Endothelial cell of umbilical vein (primary cell): Measurements from ENCODE around the gene TCF7. TPM values are rescaled to one million over a fixed set of nuclear protein-coding genes. Genes with fewer than 3 reads are reported as not detected.

ENCODE experiments used
- Bru-seq: library from RNA; stranded (reverse); fragments of 400-500 nt; gene quantifications from one replicate; lab custom pipeline; 2021; lab: Mats Ljungman, UMichigan
- BruChase-seq, 2 experiments: library from RNA; stranded (reverse); fragments of 400-500 nt; gene quantifications; one replicate each; lab custom pipeline; 2021; lab: Mats Ljungman, UMichigan
- BruUV-seq: library from RNA; stranded (reverse); fragments of 400-500 nt; replicated peaks from 2 replicates; lab custom pipeline; 2021; lab: Mats Ljungman, UMichigan
- CTCF ChIA-PET: fragments of 300-600, 350-600 bp; sonication (Branson Sonifier 250); formaldehyde crosslinking; loops from one replicate; lab custom pipeline; 2021; ENCODE audit warnings: antibody characterized with exemption, inconsistent platforms; lab: Charles Lee
- POLR2A ChIA-PET: fragments of 300-600, 350-600 bp; sonication (Branson Sonifier 250); formaldehyde crosslinking; loops from one replicate; lab custom pipeline; 2021; ENCODE audit warnings: antibody characterized with exemption, inconsistent platforms; lab: Charles Lee
- DNase-seq: peaks from one replicate; pipeline ENCODE4 v3.0.0-alpha.2; 2011; ENCODE audit warnings: low read depth, low spot score
- FAIRE-seq: peaks from 2 replicates; lab custom pipeline; 2011; peaks lifted over from hg19 to GRCh38; lab: Jason Lieb, UNC
- H2AFZ ChIP-seq: 2 replicates; pipeline ENCODE4 v1.6.0; 2012; ENCODE audit warnings: low read depth, low read length, control low read depth, inconsistent platforms
- H3K27ac ChIP-seq: 2 replicates; pipeline ENCODE4 v1.5.1; 2011; ENCODE audit warnings: low read depth, mild to moderate bottlenecking, control low read depth, low read length, moderate library complexity; ENCODE audit not compliant: insufficient read depth
- H3K27me3 ChIP-seq, 2 experiments: 2 replicates each; pipeline versions ENCODE4 v1.6.0 to v1.6.1; 2011; ENCODE audit warnings: low read length in 2 of 2, mixed read lengths in 1 of 2; ENCODE audit not compliant: control insufficient read depth in 2 of 2, insufficient read depth in 2 of 2
- H3K36me3 ChIP-seq, 2 experiments: 2 replicates in 1 of 2; 3 replicates in 1 of 2; pipeline ENCODE4 v1.5.1; 2011; ENCODE audit warnings: low read length in 2 of 2, mild to moderate bottlenecking in 1 of 2, moderate library complexity in 1 of 2; ENCODE audit not compliant: control insufficient read depth in 2 of 2, insufficient read depth in 2 of 2; ENCODE audit errors: extremely low read depth in 1 of 2
- H3K4me1 ChIP-seq: 3 replicates; pipeline ENCODE4 v1.5.1; 2011; ENCODE audit warnings: mild to moderate bottlenecking, low read length; ENCODE audit not compliant: control insufficient read depth, insufficient read depth; ENCODE audit errors: extremely low read depth
- H3K4me2 ChIP-seq: 2 replicates; pipeline ENCODE4 v1.6.1; 2011; ENCODE audit warnings: low read length, control low read depth, mixed read lengths; ENCODE audit not compliant: insufficient read depth
- H3K4me3 ChIP-seq, 3 experiments: fragments of 200-600 bp in 1 of 3; sonication (generic), shearing (Covaris generic) in 1 of 3; replicated peaks in 1 of 3; 2 replicates each; pipeline ENCODE4 v1.5.1; 2011 to 2016; ENCODE audit warnings: control low read depth in 3 of 3, low read length in 3 of 3, mild to moderate bottlenecking in 2 of 3, inconsistent platforms in 1 of 3, low read depth in 1 of 3, moderate library complexity in 1 of 3; ENCODE audit not compliant: insufficient read depth in 1 of 3
- H3K79me2 ChIP-seq: 2 replicates; pipeline ENCODE4 v1.6.0; 2012; ENCODE audit warnings: low read length, inconsistent platforms; ENCODE audit not compliant: control insufficient read depth, insufficient read depth
- H3K9ac ChIP-seq: replicated peaks from 2 replicates; pipeline ENCODE3; 2011; ENCODE audit warnings: low read length, control low read depth; ENCODE audit not compliant: insufficient read depth; ENCODE audit errors: extremely low read depth
- H3K9me1 ChIP-seq: replicated peaks from 3 replicates; pipeline ENCODE4 v1.6.0; 2011; ENCODE audit warnings: mild to moderate bottlenecking, low read length; ENCODE audit not compliant: control insufficient read depth, insufficient read depth; ENCODE audit errors: extremely low read depth
- H3K9me3 ChIP-seq: replicated peaks from 2 replicates; pipeline ENCODE4 v1.5.1; 2012; ENCODE audit warnings: low read length, inconsistent platforms; ENCODE audit not compliant: control insufficient read depth, insufficient read depth
- H4K20me1 ChIP-seq: replicated peaks from 2 replicates; pipeline ENCODE3; 2011; ENCODE audit warnings: mild to moderate bottlenecking, low read length; ENCODE audit not compliant: control insufficient read depth, insufficient read depth; ENCODE audit errors: extremely low read depth
- EZH2 ChIP-seq: IDR thresholded peaks from 2 replicates; pipeline ENCODE4 v1.6.1; 2012; ENCODE audit warnings: borderline replicate concordance, low read depth, mild to moderate bottlenecking, moderate library complexity, low read length, inconsistent platforms; ENCODE audit not compliant: severe bottlenecking
- FOS ChIP-seq: IDR thresholded peaks from 2 replicates; pipeline ENCODE4 v1.6.1; 2011; ENCODE audit warnings: mild to moderate bottlenecking, low read length, moderate library complexity, borderline replicate concordance; ENCODE audit not compliant: insufficient read depth
- POLR2AphosphoS5 ChIP-seq: IDR thresholded peaks from 2 replicates; pipeline ENCODE4 v1.6.1; 2012; ENCODE audit warnings: low read depth, mild to moderate bottlenecking, control low read depth, low read length, moderate library complexity; ENCODE audit not compliant: insufficient read depth
- dilution Hi-C: fragments of 300-500 bp; cut with MboI; formaldehyde crosslinking; loops from one replicate; pipeline ENCODE4 v1.15.0; 2019; ENCODE audit warnings: low sequenced_read_pairs; ENCODE audit not compliant: extremely low pct_ligation_motif_present
- intact Hi-C: fragments of 100-400 bp; cut with micrococcal nuclease; formaldehyde crosslinking; loops from one replicate; pipeline ENCODE4 v1.10.0; 2022
- long read RNA-seq: library from polyadenylated mRNA; stranded (forward); transcript quantifications from one replicate; pipeline ENCODE4 v2.0.0, GENCODE V29; 2021
- polyA minus RNA-seq, 3 experiments: library from RNA; depleted of rRNA, polyadenylated mRNA; stranded (reverse); fragments of >200 nt; gene quantifications; 1 replicate in 1 of 3; 2 replicates in 2 of 3; pipeline ENCODE4 v1.2.3, GENCODE V29; 2011
- polyA plus RNA-seq, 4 experiments: library from polyadenylated mRNA; depleted of rRNA in 3 of 4; stranded (reverse) in 3 of 4; unstranded in 1 of 4; fragments of >200 nt; gene quantifications; 2 replicates each; pipeline versions ENCODE4 v1.2.1 to v1.2.3, GENCODE V29; 2011 to 2012; ENCODE audit warnings: missing spikeins in 1 of 4
- total RNA-seq: library from RNA; stranded (reverse); gene quantifications from 2 replicates; pipeline ENCODE4 v1.2.3, GENCODE V29; 2021

Gene TCF7
- total RNA-seq (2.3 and 2.5 TPM in 2 replicates), polyA plus RNA-seq (1.5 and 1.8 TPM in 2 replicates), polyA minus RNA-seq (2.7 and 6.1 TPM in 2 replicates), Bru-seq, nascent RNA (percentile 28 among the genes with signal in this experiment), BruChase-seq, experiment 1, labeled RNA remaining after a 6-hour chase (percentile 34 among the genes with signal in this experiment), BruChase-seq, experiment 2, labeled RNA remaining after a 2-hour chase (percentile 34 among the genes with signal in this experiment)
- 2.0 and 2.1 TPM in 2 replicates for polyA plus RNA-seq (2011; cell fraction: cytosol; rRNA removed)
- 2.2 and 2.3 TPM in 2 replicates for polyA plus RNA-seq (2011; cell fraction: nucleus; rRNA removed)
- polyA plus RNA-seq (2012) = 2.2 and 2.6 TPM in 2 replicates
- not detected for polyA minus RNA-seq (2011; cell fraction: cytosol; rRNA and poly(A)+ RNA removed)
- 2.5 and 2.6 TPM in 2 replicates for polyA minus RNA-seq (2011; cell fraction: nucleus; rRNA and poly(A)+ RNA removed)
- long read RNA-seq, partial matches to known transcripts = 2 of 25 reads
- long read RNA-seq, other reads (novel, unspliced or antisense) = 20 of 25 reads

- H3K9me3 ChIP-seq = no peaks in the 10 kb centered on the region
- peak within 1 kb of the TSS; percentile 98 for H2AFZ ChIP-seq
- FAIRE-seq = peak; percentile 88
- H4K20me1 ChIP-seq = no peaks in the 10 kb centered on the region
- intact Hi-C loops = loop anchor here (1.0 kb wide), 1 partner anchor 12 kb away; no protein-coding TSS in a partner anchor
- H3K36me3 ChIP-seq = no peaks in the 10 kb centered on the region
- peak; percentile 75 for TF ChIP-seq EZH2
- TF ChIP-seq FOS = no peak
- TF ChIP-seq POLR2AphosphoS5 = no peak
- no peaks in the 10 kb centered on the region for H3K79me2 ChIP-seq
- peak within 1 kb of the TSS; percentile 44 to 74 (median 72) for H3K4me3 ChIP-seq
- H3K4me1 ChIP-seq = peaks cover 9% of the 10 kb centered on the region
- H3K27ac ChIP-seq = no peak within 1 kb of the TSS
- H3K9ac ChIP-seq = no peak within 1 kb of the TSS
- DNase-seq = peak; percentile 59
- dilution Hi-C loops = no loop called here
- ChIA-PET CTCF (interaction anchor here (0.7 to 8.0 kb wide), 5 partner anchors 9 to 75 kb away, joined by 3 to 47 read pairs (median 30); no protein-coding TSS in a partner anchor), POLR2A (interaction anchor here (0.6 kb wide), 1 partner anchor 1063 kb away, joined by 3 read pairs; the partner anchor contains the start of gene HSPA4)
- no peaks in the 10 kb centered on the region for H3K9me1 ChIP-seq
- no TSS peak for BruUV-seq
- H3K27me3 ChIP-seq = peaks cover 16% of the 10 kb centered on the region in 2 experiments
- peak within 1 kb of the TSS; percentile 95 for H3K4me2 ChIP-seq
Observed at GRCh38 chr5:134113902-134114875, at the start of gene TCF7. Gene TCF7, plus strand, starts transcription at chr5:134114681. Its CDS starts 226 bp downstream, at chr5:134114907.
